Activated CD4-positive, CD25-positive, alpha-beta regulatory T cell treated with anti-CD3 and anti-CD28 coated beads, Interleukin-2, amount 50 U/mL, for 16 hours (primary cell): Measurements from ENCODE around the gene ABHD5.

ENCODE experiments used
- DNase-seq: peaks from one replicate; pipeline ENCODE4 v3.0.0-alpha.2; 2020; ENCODE audit warnings: low read depth, low spot score

ABHD5 gene

GRCh38 chr3:43755516-43756200 lies 64.9 kb downstream of the ABHD5 start:
- no peak for DNase-seq

- DNase-seq: no peak
These were observed 67.1 kb downstream of the ABHD5 start for GRCh38 chr3:43757666-43758321.

GRCh38 chr3:43758592-43759225 lies 68.0 kb downstream of the ABHD5 start:
- DNase-seq: no peak

GRCh38 chr3:43759297-43759782 lies 68.6 kb downstream of the ABHD5 start:
- DNase-seq: no peak

- DNase-seq: no peak
These were observed 69.2 kb downstream of the ABHD5 start for GRCh38 chr3:43759938-43760337.

- no peak for DNase-seq
These were observed 70.2 kb downstream of the ABHD5 start for GRCh38 chr3:43760938-43761337.

- DNase-seq: no peak
These were observed 71.7 kb downstream of the ABHD5 start for GRCh38 chr3:43762451-43762850.

- no peak for DNase-seq
These were observed 73.3 kb downstream of the ABHD5 start for GRCh38 chr3:43764056-43764455.

- DNase-seq: no peak
These were observed 73.7 kb downstream of the ABHD5 start for GRCh38 chr3:43764471-43764870.

GRCh38 chr3:43765521-43765971 lies 74.8 kb downstream of the ABHD5 start:
- DNase-seq: no peak

GRCh38 chr3:43766672-43767465 lies 76.1 kb downstream of the ABHD5 start:
- DNase-seq: no peak

GRCh38 chr3:43768381-43768973 lies 77.7 kb downstream of the ABHD5 start:
- no peak for DNase-seq

- DNase-seq: peak; percentile 47
These were observed 78.6 kb downstream of the ABHD5 start for GRCh38 chr3:43769097-43769884.

- DNase-seq: no peak
These were observed 79.2 kb downstream of the ABHD5 start for GRCh38 chr3:43769885-43770425.

- DNase-seq: no peak
These were observed 79.8 kb downstream of the ABHD5 start for GRCh38 chr3:43770426-43771103.

GRCh38 chr3:43771610-43772009 lies 80.9 kb downstream of the ABHD5 start:
- no peak for DNase-seq

GRCh38 chr3:43773273-43774094 lies 82.7 kb downstream of the ABHD5 start:
- DNase-seq: no peak

GRCh38 chr3:43774799-43775198 lies 84.1 kb downstream of the ABHD5 start:
- DNase-seq: no peak

- no peak for DNase-seq
These were observed 85.4 kb downstream of the ABHD5 start for GRCh38 chr3:43776101-43776500.
